DOHH2 (cell line): Measurements from ENCODE around the gene RNU1-3.
"Not testable (repeated sequence)": the region's sequence is repeated elsewhere in the genome, so short reads cannot be mapped to it uniquely, and the experiment has no call there.

Source experiments
- H3F3A ChIP-seq: fragments of 200-600 bp; sonication (generic), shearing (Covaris generic); 2 replicates; pipeline ENCODE4 v1.6.0; 2016; ENCODE audit warnings: antibody characterized with exemption, mild to moderate bottlenecking; ENCODE audit not compliant: control insufficient read depth, insufficient read depth
- H3K27ac ChIP-seq: fragments of 200-600 bp; sonication (generic); 2 replicates; pipeline ENCODE4 v1.5.1; 2014; ENCODE audit warnings: low read depth, mild to moderate bottlenecking, low read length, moderate library complexity
- H3K27me3 ChIP-seq: fragments of 200-600 bp; sonication (generic); 2 replicates; pipeline ENCODE4 v1.6.1; 2014; ENCODE audit warnings: mild to moderate bottlenecking, low read length, mixed read lengths; ENCODE audit not compliant: control insufficient read depth
- H3K36me3 ChIP-seq: fragments of 200-600 bp; sonication (generic); 2 replicates; pipeline ENCODE4 v1.6.1; 2014; ENCODE audit warnings: mild to moderate bottlenecking, low read length, moderate library complexity, mixed read lengths; ENCODE audit not compliant: control insufficient read depth
- H3K4me1 ChIP-seq: fragments of 200-600 bp; sonication (generic); 2 replicates; pipeline ENCODE4 v1.6.1; 2014; ENCODE audit warnings: mild to moderate bottlenecking, low read length, mixed read lengths; ENCODE audit not compliant: control insufficient read depth
- H3K4me2 ChIP-seq: fragments of 200-600 bp; sonication (generic); 2 replicates; pipeline ENCODE4 v1.6.0; 2014; ENCODE audit warnings: mild to moderate bottlenecking, low read length, moderate library complexity
- H3K4me3 ChIP-seq: fragments of 200-600 bp; sonication (generic); 2 replicates; pipeline ENCODE4 v1.5.1; 2014; ENCODE audit warnings: mild to moderate bottlenecking, low read length, mixed read lengths
- H3K79me2 ChIP-seq: fragments of 200-600 bp; sonication (generic); 2 replicates; pipeline ENCODE4 v1.6.1; 2014; ENCODE audit warnings: mild to moderate bottlenecking, low read length, mixed read lengths; ENCODE audit not compliant: control insufficient read depth
- H3K9me2 ChIP-seq: fragments of 200-600 bp; sonication (generic); replicated peaks from 2 replicates; pipeline ENCODE4 v1.6.1; 2014; ENCODE audit warnings: mild to moderate bottlenecking, low read length, mixed read lengths; ENCODE audit not compliant: control insufficient read depth
- H3K9me3 ChIP-seq: fragments of 200-600 bp; sonication (generic); 2 replicates; pipeline ENCODE4 v1.6.1; 2014; ENCODE audit warnings: antibody characterized with exemption, low read length, mixed read lengths; ENCODE audit not compliant: control insufficient read depth, insufficient read depth
- H4K20me1 ChIP-seq: fragments of 200-600 bp; sonication (generic); 2 replicates; pipeline ENCODE4 v1.6.0; 2014; ENCODE audit warnings: low read depth, mild to moderate bottlenecking, antibody characterized with exemption, low read length, moderate library complexity; ENCODE audit not compliant: control insufficient read depth, insufficient read depth

The RNU1-3 gene

GRCh38 chr1:16649390-16649789 lies 17.4 kb downstream of the RNU1-3 start:
- H3F3A ChIP-seq, H3K4me2 ChIP-seq, H4K20me1 ChIP-seq, H3K79me2 ChIP-seq, H3K4me1 ChIP-seq, H3K9me3 ChIP-seq, H3K4me3 ChIP-seq, H3K9me2 ChIP-seq, H3K27me3 ChIP-seq, H3K36me3 ChIP-seq, H3K27ac ChIP-seq: not testable (repeated sequence)

DNA sequence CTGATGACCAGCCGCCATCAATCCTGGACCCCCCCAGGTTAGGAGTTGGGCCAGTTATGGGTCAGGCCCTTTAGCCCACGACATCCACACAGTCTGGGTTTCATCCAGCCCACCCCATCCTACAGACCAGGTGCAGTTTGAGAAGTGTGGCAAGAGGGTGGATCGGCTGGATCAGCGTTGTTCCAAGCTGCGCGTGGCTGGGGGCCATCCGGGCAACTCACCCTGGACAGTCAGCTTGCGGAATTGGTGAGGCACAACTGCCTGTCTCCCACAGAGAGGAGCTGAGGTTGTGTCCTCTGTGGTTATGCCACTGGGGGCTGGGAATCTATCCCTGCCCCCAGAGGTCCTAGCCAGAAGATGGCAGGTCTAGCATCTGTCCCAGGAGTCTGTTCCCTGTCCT lies 18.0 kb downstream of the RNU1-3 start:
- H3K4me3 ChIP-seq, H4K20me1 ChIP-seq, H3K36me3 ChIP-seq, H3K27ac ChIP-seq, H3K27me3 ChIP-seq, H3F3A ChIP-seq, H3K79me2 ChIP-seq, H3K9me3 ChIP-seq, H3K4me2 ChIP-seq, H3K9me2 ChIP-seq: not testable (repeated sequence)
- H3K4me1 ChIP-seq, result peaks cover 11% of the 10 kb centered on the region

GRCh38 chr1:16648250-16648649 lies 18.5 kb downstream of the RNU1-3 start:
- Histone ChIP-seq H3K4me1 (peaks cover 16% of the 10 kb centered on the region), H3K79me2 (peaks cover 13% of the 10 kb centered on the region)
- H3F3A ChIP-seq, H3K9me2 ChIP-seq, H3K27ac ChIP-seq, H3K27me3 ChIP-seq, H3K9me3 ChIP-seq, H3K4me2 ChIP-seq, H3K4me3 ChIP-seq, H4K20me1 ChIP-seq, H3K36me3 ChIP-seq: not testable (repeated sequence)

DNA sequence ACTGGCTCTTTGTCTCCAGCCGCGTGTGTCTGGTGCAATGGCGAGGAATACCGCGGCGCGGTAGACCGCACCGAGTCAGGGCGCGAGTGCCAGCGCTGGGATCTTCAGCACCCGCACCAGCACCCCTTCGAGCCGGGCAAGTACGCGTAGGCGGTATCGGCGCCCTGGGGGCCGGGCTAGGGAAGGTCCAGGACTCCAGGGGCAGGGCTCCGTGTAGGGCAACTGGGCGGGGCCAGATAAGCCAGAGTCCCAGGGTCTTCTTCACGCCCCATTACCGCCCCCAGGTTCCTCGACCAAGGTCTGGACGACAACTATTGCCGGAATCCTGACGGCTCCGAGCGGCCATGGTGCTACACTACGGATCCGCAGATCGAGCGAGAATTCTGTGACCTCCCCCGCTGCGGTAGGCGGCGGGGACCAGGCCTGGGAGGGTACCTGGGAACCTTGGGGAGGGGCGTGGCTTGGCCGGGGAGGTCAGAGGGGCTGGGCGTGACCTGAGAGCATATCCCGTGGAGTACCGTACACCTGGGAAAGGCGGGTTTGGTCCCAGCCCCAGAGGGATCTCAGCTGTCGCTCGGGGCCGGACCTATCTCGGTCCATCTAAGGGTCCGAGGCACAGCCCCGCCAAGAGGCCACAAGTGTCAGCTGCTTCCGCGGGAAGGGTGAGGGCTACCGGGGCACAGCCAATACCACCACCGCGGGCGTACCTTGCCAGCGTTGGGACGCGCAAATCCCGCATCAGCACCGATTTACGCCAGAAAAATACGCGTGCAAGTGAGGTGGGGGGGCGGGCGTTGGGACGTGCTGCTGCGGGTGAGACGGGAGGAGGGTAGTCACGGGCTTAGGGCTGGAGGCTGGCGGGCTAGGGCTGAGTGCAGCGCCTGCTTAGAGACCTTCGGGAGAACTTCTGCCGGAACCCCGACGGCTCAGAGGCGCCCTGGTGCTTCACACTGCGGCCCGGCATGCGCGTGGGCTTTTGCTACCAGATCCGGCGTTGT lies 19.3 kb downstream of the RNU1-3 start:
- H3K4me2 ChIP-seq, result not testable (repeated sequence)

DNA sequence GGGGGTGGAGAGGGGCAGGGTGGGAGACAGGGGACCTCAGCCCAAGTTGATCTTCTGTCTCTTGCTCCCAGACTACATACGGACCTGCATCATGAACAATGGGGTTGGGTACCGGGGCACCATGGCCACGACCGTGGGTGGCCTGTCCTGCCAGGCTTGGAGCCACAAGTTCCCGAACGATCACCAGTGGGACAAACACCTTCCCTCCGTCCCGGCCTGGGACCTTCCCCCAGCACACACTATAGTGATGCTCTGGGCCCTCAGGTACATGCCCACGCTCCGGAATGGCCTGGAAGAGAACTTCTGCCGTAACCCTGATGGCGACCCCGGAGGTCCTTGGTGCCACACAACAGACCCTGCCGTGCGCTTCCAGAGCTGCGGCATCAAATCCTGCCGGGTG lies 20.0 kb downstream of the RNU1-3 start:
- H3K27me3 ChIP-seq, H3K9me2 ChIP-seq, H3K36me3 ChIP-seq, H3K4me2 ChIP-seq, H3K9me3 ChIP-seq, H3F3A ChIP-seq, H4K20me1 ChIP-seq, H3K4me3 ChIP-seq, H3K27ac ChIP-seq: not testable (repeated sequence)
- Histone ChIP-seq H3K4me1 (peaks cover 25% of the 10 kb centered on the region), H3K79me2 (peaks cover 28% of the 10 kb centered on the region)

More for the DNA sequence above, 19.3 kb downstream of the RNU1-3 start:
- H3K9me2 ChIP-seq, H3K27me3 ChIP-seq, H4K20me1 ChIP-seq, H3F3A ChIP-seq, H3K36me3 ChIP-seq, H3K27ac ChIP-seq, H3K4me3 ChIP-seq, H3K9me3 ChIP-seq: not testable (repeated sequence)
- H3K4me1 ChIP-seq, result peaks cover 24% of the 10 kb centered on the region
- H3K79me2 ChIP-seq, result peaks cover 21% of the 10 kb centered on the region

DNA sequence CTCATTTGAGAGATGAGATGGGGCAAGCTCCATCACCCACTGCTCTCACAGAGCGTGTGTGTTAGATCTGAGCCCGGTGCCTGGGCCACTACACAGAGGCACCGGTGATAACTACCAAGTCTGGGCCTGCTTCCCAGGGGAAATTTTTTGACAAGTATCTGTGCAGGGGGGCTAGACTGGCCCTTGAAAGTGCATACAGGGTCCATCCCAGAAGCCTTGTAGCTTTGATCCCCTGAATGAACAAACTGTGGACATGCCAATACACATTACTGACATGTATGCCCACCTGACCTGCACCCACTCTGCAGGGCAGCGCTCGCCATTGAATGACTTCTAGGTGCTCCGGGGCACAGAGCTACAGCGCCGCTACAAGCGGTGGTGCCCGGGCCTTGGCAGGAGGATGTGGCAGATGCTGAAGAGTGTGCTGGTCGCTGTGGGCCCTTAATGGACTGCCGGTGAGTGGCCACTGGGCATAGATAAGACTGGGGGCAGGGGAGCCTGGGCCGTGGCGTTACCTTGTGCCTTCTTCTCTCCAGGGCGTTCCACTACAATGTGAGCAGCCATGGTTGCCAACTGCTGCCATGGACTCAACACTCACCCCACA lies 20.6 kb downstream of the RNU1-3 start:
- H3K4me1 ChIP-seq, result peaks cover 25% of the 10 kb centered on the region
- not testable (repeated sequence) for H3K9me2 ChIP-seq, H3K27ac ChIP-seq, H3K36me3 ChIP-seq, H3K9me3 ChIP-seq, H4K20me1 ChIP-seq, H3K27me3 ChIP-seq, H3K4me3 ChIP-seq, H3K4me2 ChIP-seq, H3F3A ChIP-seq
- peaks cover 34% of the 10 kb centered on the region for H3K79me2 ChIP-seq

DNA sequence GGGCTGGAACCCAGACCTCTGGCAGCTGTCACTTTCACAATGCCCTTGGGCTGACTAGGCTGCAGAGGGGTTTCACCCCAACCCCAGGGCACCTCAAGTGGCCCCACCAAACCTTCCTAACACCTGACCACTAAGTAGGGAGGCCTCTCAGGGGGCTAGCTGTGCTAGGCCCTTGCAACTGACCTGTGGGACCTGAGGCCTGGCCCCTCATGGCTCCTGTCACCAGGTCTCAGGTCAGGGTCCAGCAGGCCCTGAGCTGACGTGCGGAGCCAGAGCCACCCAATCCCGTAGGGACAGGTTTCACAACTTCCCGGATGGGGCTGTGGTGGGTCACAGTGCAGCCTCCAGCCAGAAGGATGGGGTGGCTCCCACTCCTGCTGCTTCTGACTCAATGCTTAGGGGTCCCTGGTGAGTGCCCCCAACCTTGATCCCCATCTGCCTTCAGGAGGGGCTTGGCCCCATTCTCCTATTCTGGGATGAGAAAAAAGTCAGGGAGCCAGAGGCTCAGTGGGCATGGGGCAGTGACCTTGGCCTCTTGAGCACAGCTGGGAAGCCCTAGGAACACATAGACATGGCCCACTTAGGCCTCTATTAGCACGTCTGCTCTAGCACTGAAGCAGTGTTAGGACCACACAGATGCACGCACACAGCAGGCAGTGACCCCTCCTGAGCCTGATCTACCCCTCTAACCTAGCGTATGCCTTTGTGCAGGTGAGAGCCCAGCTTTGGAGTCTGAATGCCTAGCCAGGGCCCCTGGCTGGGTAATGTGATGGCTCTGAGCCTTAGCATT lies 21.3 kb downstream of the RNU1-3 start:
- 0 out of 2 replicates have a peak overlapping the region, but pooled peaks have one; percentile 18 for H3K27ac ChIP-seq

More for the DNA sequence above, 21.3 kb downstream of the RNU1-3 start:
- H3K4me3 ChIP-seq, result peak overlapping the region; percentile 76
- H3K9me3 ChIP-seq, H4K20me1 ChIP-seq, H3F3A ChIP-seq, H3K36me3 ChIP-seq, H3K27me3 ChIP-seq, H3K9me2 ChIP-seq: not testable (repeated sequence)
- H3K79me2 ChIP-seq, result peaks cover 39% of the 10 kb centered on the region
- H3K4me2 ChIP-seq, result peak overlapping the region; percentile 81
- H3K4me1 ChIP-seq, result peaks cover 25% of the 10 kb centered on the region
